Measurements from ENCODE around the gene ELOF1. TPM values are rescaled to one million over a fixed set of nuclear protein-coding genes. Genes with fewer than 3 reads are reported as not detected.
A peak's percentile ranks its signal among the peaks of the same experiment; 100 is the strongest.

The ELOF1 gene
- total RNA-seq, 2 experiments from 2014 or later: 52.2 to 53.9 TPM

GRCh38 chr19:11563532-11563931, 4.5 kb upstream of the ELOF1 start:
- Mint-ChIP-seq H3K9me3 (no peaks in the 10 kb centered on the region), H3K36me3 (ENCODE audit: low read depth) (no peaks in the 10 kb centered on the region), H3K4me1 (peaks cover 30% of the 10 kb centered on the region), H3K4me3 (no peak overlapping the region), H3K27me3 (no peaks in the 10 kb centered on the region), H3K27ac (no peak overlapping the region)
- ChIA-PET CTCF (interaction anchor here (1.1 kb wide), 1 partner anchor 12 kb away, joined by 3 read pairs; no protein-coding TSS in a partner anchor), POLR2A (no interaction called here)
- no peak for DNase-seq

DNA sequence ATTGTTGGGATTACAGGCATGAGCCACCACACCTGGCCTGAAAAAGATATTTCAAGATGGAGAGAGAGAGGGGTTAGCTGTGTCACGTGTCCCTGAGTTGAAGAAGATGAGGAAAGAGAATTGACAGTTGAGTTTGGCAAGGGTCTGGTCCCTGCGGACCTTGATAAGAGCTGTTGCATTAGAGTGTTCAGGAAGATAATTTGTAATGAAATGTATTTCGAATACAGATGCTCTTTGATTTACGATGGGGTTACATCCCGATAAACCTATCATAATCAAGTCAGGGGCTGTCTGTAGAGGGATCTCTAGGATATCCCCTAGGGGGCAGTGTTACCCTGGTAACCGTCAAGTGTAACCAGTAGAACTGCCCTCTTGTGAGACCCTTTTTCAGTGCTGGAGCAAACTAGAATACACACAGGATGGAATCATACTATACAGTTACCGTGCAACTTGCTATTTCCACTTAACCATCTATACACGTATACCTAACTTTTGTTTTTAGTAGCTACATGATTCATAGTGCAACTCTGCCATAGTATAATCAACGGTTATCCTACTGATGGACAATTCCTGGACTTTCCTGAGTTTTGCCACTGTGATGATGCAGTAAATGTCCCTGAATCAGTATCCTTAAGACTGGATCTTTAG, 1.5 kb upstream of the ELOF1 start:
- CTCF ChIA-PET: interaction anchor here (0.6 to 1.6 kb wide), 16 partner anchors 9 to 199 kb away, joined by 3 to 7 read pairs (median 4); partner anchors contain the start of gene ZNF627
- peak overlapping the region; percentile 70 for H3K4me3 Mint-ChIP-seq
- H3K27me3 Mint-ChIP-seq: no peaks in the 10 kb centered on the region
- peak; percentile 81 for DNase-seq
- H3K9me3 Mint-ChIP-seq: no peaks in the 10 kb centered on the region
- POLR2A ChIA-PET: interaction anchor here (0.6 kb wide), 1 partner anchor 24 kb away, joined by 5 read pairs; no protein-coding TSS in a partner anchor
- H3K4me1 Mint-ChIP-seq: peaks cover 40% of the 10 kb centered on the region
- peak overlapping the region; percentile 78 for H3K27ac Mint-ChIP-seq
- H3K36me3 Mint-ChIP-seq (ENCODE audit: low read depth): peaks cover 6% of the 10 kb centered on the region

DNA sequence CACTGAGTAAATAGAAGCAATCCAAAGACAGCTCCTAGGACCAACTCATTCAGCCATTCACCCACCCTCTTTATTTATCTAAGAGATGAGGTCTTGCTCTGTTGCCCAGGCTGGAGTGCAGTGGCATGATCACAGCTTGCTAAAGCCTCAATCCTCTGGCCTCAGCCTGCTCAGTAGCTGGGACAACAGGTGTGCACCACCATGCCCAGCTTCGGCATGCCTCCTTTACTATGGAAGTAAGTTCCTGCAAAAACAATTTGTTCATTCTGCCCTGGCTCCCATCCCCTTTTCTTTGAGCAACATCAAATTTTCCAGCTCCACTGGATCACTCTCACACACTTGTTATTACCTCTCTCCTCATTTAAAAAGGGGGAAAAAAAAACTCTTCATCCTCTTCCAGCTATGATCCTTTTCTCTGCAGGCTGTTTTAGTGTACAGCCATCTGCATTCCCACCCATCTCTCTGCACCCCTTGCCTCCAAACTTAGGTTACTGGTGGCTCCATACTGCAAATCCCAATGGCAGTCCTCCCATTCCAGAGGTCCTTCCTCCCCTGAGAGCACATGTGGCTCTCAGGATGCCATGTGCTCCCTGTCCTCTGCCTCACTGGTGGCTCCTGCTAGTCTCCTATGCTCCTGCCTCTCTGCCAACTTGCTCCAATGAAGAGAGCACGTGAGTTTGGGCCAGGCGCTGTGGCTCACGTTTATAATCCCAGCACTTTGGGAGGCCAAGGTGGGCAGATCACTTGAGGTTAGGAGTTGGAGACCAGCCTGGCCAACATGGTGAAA, 2.2 kb downstream of the ELOF1 start:
- ChIA-PET CTCF (interaction anchor here (0.6 to 1.3 kb wide), 4 partner anchors 12 to 240 kb away, joined by 3 to 4 read pairs (median 4); no protein-coding TSS in a partner anchor), POLR2A (no interaction called here)
- Mint-ChIP-seq H3K36me3 (ENCODE audit: low read depth) (peaks cover 18% of the 10 kb centered on the region), H3K9me3 (no peaks in the 10 kb centered on the region), H3K4me3 (peak overlapping the region; percentile 53), H3K27ac (no peak overlapping the region), H3K27me3 (no peaks in the 10 kb centered on the region), H3K4me1 (peaks cover 51% of the 10 kb centered on the region)
- DNase-seq: no peak

- Mint-ChIP-seq H3K27me3 (no peaks in the 10 kb centered on the region), H3K4me3 (no peak overlapping the region), H3K27ac (peak overlapping the region; percentile 38), H3K9me3 (no peaks in the 10 kb centered on the region), H3K36me3 (ENCODE audit: low read depth) (peaks cover 20% of the 10 kb centered on the region), H3K4me1 (peaks cover 43% of the 10 kb centered on the region)
- ChIA-PET POLR2A (no interaction called here), CTCF (interaction anchor here (0.6 kb wide), 2 partner anchors 27 to 544 kb away, joined by 3 to 4 read pairs; no protein-coding TSS in a partner anchor)
- no peak for DNase-seq
Observed at GRCh38 chr19:11555246-11555645, 3.8 kb downstream of the ELOF1 start.

- POLR2A ChIA-PET: no interaction called here
- H3K27ac Mint-ChIP-seq: peak overlapping the region; percentile 74
- H3K4me1 Mint-ChIP-seq: peaks cover 38% of the 10 kb centered on the region
- H3K36me3 Mint-ChIP-seq (ENCODE audit: low read depth): peaks cover 20% of the 10 kb centered on the region
- H3K9me3 Mint-ChIP-seq: no peaks in the 10 kb centered on the region
- H3K4me3 Mint-ChIP-seq: no peak overlapping the region
- CTCF ChIA-PET: interaction anchor here (1.1 to 1.6 kb wide), 2 partner anchors 18 to 27 kb away, joined by 3 to 6 read pairs; no protein-coding TSS in a partner anchor
- DNase-seq: peak; percentile 31
- no peaks in the 10 kb centered on the region for H3K27me3 Mint-ChIP-seq
Observed at GRCh38 chr19:11554160-11554559, 4.9 kb downstream of the ELOF1 start.

- peaks cover 31% of the 10 kb centered on the region for H3K4me1 Mint-ChIP-seq
- H3K27ac Mint-ChIP-seq: peak overlapping the region; percentile 11
- no peak overlapping the region for H3K4me3 Mint-ChIP-seq
- CTCF ChIA-PET: interaction anchor here (0.8 to 1.9 kb wide), 3 partner anchors 8 to 39 kb away, joined by 3 to 6 read pairs (median 4); no protein-coding TSS in a partner anchor
- peaks cover 20% of the 10 kb centered on the region for H3K36me3 Mint-ChIP-seq (ENCODE audit: low read depth)
- no peaks in the 10 kb centered on the region for H3K9me3 Mint-ChIP-seq
- POLR2A ChIA-PET: no interaction called here
- no peak for DNase-seq
- H3K27me3 Mint-ChIP-seq: no peaks in the 10 kb centered on the region
Observed at GRCh38 chr19:11552666-11553372, 6.2 kb downstream of the ELOF1 start.

GRCh38 chr19:11551603-11552235, 7.3 kb downstream of the ELOF1 start:
- DNase-seq: no peak
- Mint-ChIP-seq H3K4me3 (no peak overlapping the region), H3K27ac (no peak overlapping the region), H3K36me3 (ENCODE audit: low read depth) (peaks cover 18% of the 10 kb centered on the region), H3K9me3 (no peaks in the 10 kb centered on the region), H3K4me1 (peaks cover 24% of the 10 kb centered on the region), H3K27me3 (no peaks in the 10 kb centered on the region)
- ChIA-PET POLR2A (no interaction called here), CTCF (interaction anchor here (0.8 to 1.9 kb wide), 4 partner anchors 9 to 38 kb away, joined by 3 to 6 read pairs (median 4); no protein-coding TSS in a partner anchor)

DNA sequence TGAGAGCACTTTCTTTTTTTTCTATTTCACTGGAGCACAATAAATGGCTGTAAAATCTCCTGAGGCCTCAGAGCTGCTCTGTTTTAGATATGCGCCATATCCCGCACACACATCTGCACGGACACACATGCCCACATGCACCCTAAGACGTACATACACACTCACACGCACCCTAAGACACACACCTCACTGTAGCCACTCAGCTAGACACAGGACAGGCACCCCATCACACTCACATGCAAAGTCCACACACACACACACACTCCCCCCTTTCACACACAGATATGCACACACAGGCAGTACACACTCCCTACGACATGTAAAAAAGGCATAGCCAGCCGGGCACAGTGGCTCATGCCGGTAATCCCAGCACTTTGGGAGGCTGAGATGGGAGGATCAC, 8.8 kb downstream of the ELOF1 start:
- CTCF ChIA-PET: no interaction called here
- no peak for DNase-seq
- Mint-ChIP-seq H3K27me3 (no peaks in the 10 kb centered on the region), H3K27ac (no peak overlapping the region), H3K9me3 (no peaks in the 10 kb centered on the region), H3K4me1 (peaks cover 15% of the 10 kb centered on the region), H3K4me3 (no peak overlapping the region), H3K36me3 (ENCODE audit: low read depth) (peaks cover 13% of the 10 kb centered on the region)
- POLR2A ChIA-PET: no interaction called here

DNA sequence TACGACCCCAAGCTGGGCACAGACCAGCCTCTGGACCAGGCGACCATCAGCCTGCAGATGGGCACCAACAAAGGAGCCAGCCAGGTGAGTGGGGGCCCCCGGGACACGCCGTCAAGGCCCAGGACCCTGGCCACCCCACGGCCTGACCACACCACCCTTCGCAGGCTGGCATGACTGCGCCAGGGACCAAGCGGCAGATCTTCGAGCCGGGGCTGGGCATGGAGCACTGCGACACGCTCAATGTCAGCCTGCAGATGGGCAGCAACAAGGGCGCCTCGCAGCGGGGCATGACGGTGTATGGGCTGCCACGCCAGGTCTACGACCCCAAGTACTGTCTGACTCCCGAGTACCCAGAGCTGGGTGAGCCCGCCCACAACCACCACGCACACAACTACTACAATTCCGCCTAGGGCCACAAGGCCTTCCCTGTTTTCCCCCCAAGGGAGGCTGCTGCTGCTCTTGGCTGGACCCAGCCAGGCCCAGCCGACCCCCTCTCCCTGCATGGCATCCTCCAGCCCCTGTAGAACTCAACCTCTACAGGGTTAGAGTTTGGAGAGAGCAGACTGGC, 9.6 kb downstream of the ELOF1 start:
- H3K27ac Mint-ChIP-seq: no peak overlapping the region
- ChIA-PET POLR2A (no interaction called here), CTCF (interaction anchor here (1.0 to 1.3 kb wide), 2 partner anchors 13 to 29 kb away, joined by 3 to 5 read pairs; no protein-coding TSS in a partner anchor)
- no peaks in the 10 kb centered on the region for H3K27me3 Mint-ChIP-seq
- peaks cover 14% of the 10 kb centered on the region for H3K4me1 Mint-ChIP-seq
- no peaks in the 10 kb centered on the region for H3K9me3 Mint-ChIP-seq
- no peak overlapping the region for H3K4me3 Mint-ChIP-seq
- DNase-seq: no peak
- peaks cover 13% of the 10 kb centered on the region for H3K36me3 Mint-ChIP-seq (ENCODE audit: low read depth)

DNA sequence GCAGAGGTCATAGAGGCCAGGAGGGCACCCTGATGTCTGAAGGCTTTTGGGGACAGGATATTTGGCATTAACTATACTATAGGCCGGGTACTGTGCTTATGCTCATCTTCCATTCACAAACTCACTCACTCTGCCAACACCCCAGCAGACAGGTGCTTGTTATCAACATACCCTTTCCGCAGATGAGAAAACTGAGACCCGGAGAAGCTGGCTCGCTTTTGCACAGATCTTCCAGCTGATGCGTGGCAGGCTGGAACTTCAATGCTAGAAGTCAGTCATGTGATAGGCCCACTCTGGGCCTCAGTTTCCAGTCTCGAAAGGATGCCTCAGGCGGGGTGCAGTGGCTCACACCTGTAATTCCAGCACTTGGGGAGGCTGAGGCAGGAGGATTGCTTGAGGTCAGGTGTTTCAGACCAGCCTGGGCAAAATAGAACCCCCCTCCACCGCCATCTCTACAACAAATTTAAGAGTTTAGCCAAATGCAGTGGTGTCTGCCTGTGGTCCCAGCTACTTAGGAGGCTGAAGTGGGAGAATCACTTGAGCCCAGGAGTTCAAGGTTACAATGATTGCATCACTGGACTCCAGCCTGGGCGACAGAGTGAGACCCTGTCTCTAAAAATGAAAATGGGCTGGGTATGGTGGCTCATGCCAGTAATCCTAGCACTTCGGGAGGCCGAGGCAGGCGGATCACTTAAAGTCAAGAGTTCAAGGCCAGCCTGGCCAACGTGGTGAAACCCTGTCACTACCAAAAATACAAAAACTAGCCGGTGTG, 10.9 kb downstream of the ELOF1 start:
- H3K36me3 Mint-ChIP-seq (ENCODE audit: low read depth): peaks cover 5% of the 10 kb centered on the region
- no peaks in the 10 kb centered on the region for H3K27me3 Mint-ChIP-seq
- no peak overlapping the region for H3K27ac Mint-ChIP-seq
- no peak for DNase-seq
- POLR2A ChIA-PET: no interaction called here
- CTCF ChIA-PET: interaction anchor here (0.7 to 2.5 kb wide), 2 partner anchors 12 to 52 kb away, joined by 4 to 9 read pairs; no protein-coding TSS in a partner anchor
- H3K9me3 Mint-ChIP-seq: no peaks in the 10 kb centered on the region
- peaks cover 1% of the 10 kb centered on the region for H3K4me1 Mint-ChIP-seq
- no peak overlapping the region for H3K4me3 Mint-ChIP-seq

GRCh38 chr19:11541238-11541637, 17.8 kb downstream of the ELOF1 start:
- ChIA-PET CTCF (interaction anchor here (0.6 to 0.8 kb wide), 2 partner anchors 18 to 372 kb away, joined by 3 read pairs; no protein-coding TSS in a partner anchor), POLR2A (no interaction called here)

More at GRCh38 chr19:11541238-11541637, 17.8 kb downstream of the ELOF1 start:
- DNase-seq: no peak
- peaks cover 17% of the 10 kb centered on the region for H3K27me3 Mint-ChIP-seq
- no peak overlapping the region for H3K4me3 Mint-ChIP-seq
- no peaks in the 10 kb centered on the region for H3K36me3 Mint-ChIP-seq (ENCODE audit: low read depth)
- H3K27ac Mint-ChIP-seq: no peak overlapping the region
- peaks cover 4% of the 10 kb centered on the region for H3K4me1 Mint-ChIP-seq
- H3K9me3 Mint-ChIP-seq: no peaks in the 10 kb centered on the region

Data from activated CD4-positive, alpha-beta T cell treated with anti-CD3 and anti-CD28 coated beads, Interleukin-2, amount 10 ng/mL, durations not matched to agents 7 days and 5 days (primary cell).